MM.1S (cell line): ENCODE data around the gene CELF2.

Experiments
- DNase-seq: peaks from one replicate; pipeline ENCODE4 v3.0.0-alpha.2; 2015
- H2AFZ ChIP-seq: fragments of 300-600 bp; sonication (generic); 2 replicates; pipeline ENCODE4 v1.6.0; 2016; ENCODE audit warnings: antibody characterized with exemption, low read length
- H3F3A ChIP-seq: fragments of 300-600 bp; sonication (generic); 2 replicates; pipeline ENCODE4 v1.6.1; 2016; ENCODE audit warnings: mild to moderate bottlenecking, antibody characterized with exemption, low read length, moderate library complexity, mixed read lengths; ENCODE audit not compliant: insufficient read depth
- H3K27ac ChIP-seq: fragments of 300-600 bp; sonication (generic); 2 replicates; pipeline ENCODE4 v1.5.1; 2016; ENCODE audit warnings: mild to moderate bottlenecking, low read length
- H3K27me3 ChIP-seq: fragments of 300-600 bp; sonication (generic); replicated peaks from 2 replicates; pipeline ENCODE4 v1.6.0; 2016; ENCODE audit warnings: low read length; ENCODE audit not compliant: insufficient read depth
- H3K36me3 ChIP-seq: fragments of 300-600 bp; sonication (generic); replicated peaks from 2 replicates; pipeline ENCODE4 v1.6.1; 2016; ENCODE audit warnings: mild to moderate bottlenecking, low read length, mixed read lengths; ENCODE audit not compliant: insufficient read depth
- H3K4me1 ChIP-seq: fragments of 300-600 bp; sonication (generic); 2 replicates; pipeline ENCODE4 v1.6.1; 2016; ENCODE audit warnings: low read length, mixed read lengths
- H3K4me2 ChIP-seq: fragments of 300-600 bp; sonication (generic); 2 replicates; pipeline ENCODE4 v1.6.0; 2016; ENCODE audit warnings: low read depth, low read length
- H3K4me3 ChIP-seq: fragments of 300-600 bp; sonication (generic); 2 replicates; pipeline ENCODE4 v1.5.1; 2016; ENCODE audit warnings: low read length, mixed read lengths
- H3K79me2 ChIP-seq: fragments of 300-600 bp; sonication (generic); 2 replicates; pipeline ENCODE4 v1.6.1; 2016; ENCODE audit warnings: mixed run types, low read length, mixed read lengths
- H3K9ac ChIP-seq: fragments of 300-600 bp; sonication (generic); 2 replicates; pipeline ENCODE4 v1.6.1; 2016; ENCODE audit warnings: low read length, mixed read lengths
- H3K9me2 ChIP-seq: fragments of 300-600 bp; sonication (generic); replicated peaks from 2 replicates; pipeline ENCODE4 v1.6.1; 2016; ENCODE audit warnings: mild to moderate bottlenecking, low read length, mixed read lengths; ENCODE audit not compliant: insufficient read depth
- H3K9me3 ChIP-seq: fragments of 300-600 bp; sonication (generic); replicated peaks from 2 replicates; pipeline ENCODE4 v1.6.1; 2016; ENCODE audit warnings: mild to moderate bottlenecking, low read length, mixed read lengths; ENCODE audit not compliant: insufficient read depth
- H4K20me1 ChIP-seq: fragments of 300-600 bp; sonication (generic); 2 replicates; pipeline ENCODE4 v1.6.1; 2016; ENCODE audit warnings: mild to moderate bottlenecking, low read length, moderate library complexity, mixed read lengths; ENCODE audit not compliant: insufficient read depth
- CTCF ChIP-seq: fragments of 300-600 bp; sonication (generic); IDR thresholded peaks from 2 replicates; pipeline ENCODE4 v1.5.1; 2016; ENCODE audit warnings: antibody characterized with exemption, low read length, mixed read lengths
- EZH2 ChIP-seq: fragments of 300-600 bp; sonication (generic); optimal IDR thresholded peaks from 2 replicates; pipeline ENCODE3; 2017; ENCODE audit warnings: low read depth, mild to moderate bottlenecking, antibody characterized with exemption, low read length, mixed read lengths
- EZH2phosphoT487 ChIP-seq: fragments of 300-600 bp; sonication (generic); IDR thresholded peaks from 2 replicates; pipeline ENCODE4 v1.6.1; 2018; ENCODE audit warnings: antibody characterized with exemption, low read length

Gene CELF2

DNA sequence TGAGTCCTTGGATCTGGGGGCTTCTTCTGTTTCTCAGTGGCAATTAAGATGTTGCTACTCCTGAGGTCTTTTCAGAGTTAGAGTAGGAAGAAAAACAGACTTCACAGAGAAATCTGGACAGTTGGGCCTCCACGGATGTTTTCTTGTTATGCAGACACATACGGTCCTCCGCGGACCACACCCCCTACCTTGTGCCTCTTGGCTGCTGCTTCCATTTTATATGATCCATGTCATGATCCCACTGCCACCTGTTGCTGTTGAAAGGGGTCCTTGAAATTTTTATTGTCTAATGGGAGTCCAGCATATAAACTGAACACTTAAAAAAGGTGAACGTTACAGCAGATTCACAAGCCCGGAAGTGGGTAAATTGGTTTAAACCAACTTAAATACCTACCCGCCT, 8.3 kb downstream of the CELF2 start:
- Histone ChIP-seq H3K79me2 (peaks cover 97% of the 10 kb centered on the region), H3K27ac (no peak overlapping the region), H2AFZ (no peak overlapping the region), H3F3A (no peaks in the 10 kb centered on the region), H3K27me3 (no peaks in the 10 kb centered on the region), H3K36me3 (no peaks in the 10 kb centered on the region), H3K9me2 (no peaks in the 10 kb centered on the region), H4K20me1 (peaks cover 9% of the 10 kb centered on the region; the same call in 1 of the 2 replicates), H3K9me3 (no peaks in the 10 kb centered on the region), H3K4me1 (peaks cover 15% of the 10 kb centered on the region), H3K4me3 (no peak overlapping the region), H3K4me2 (no peak overlapping the region), H3K9ac (no peak overlapping the region)
- no peak for TF ChIP-seq EZH2phosphoT487
- no peak for TF ChIP-seq EZH2
- no peak for TF ChIP-seq CTCF
- DNase-seq: no peak

DNA sequence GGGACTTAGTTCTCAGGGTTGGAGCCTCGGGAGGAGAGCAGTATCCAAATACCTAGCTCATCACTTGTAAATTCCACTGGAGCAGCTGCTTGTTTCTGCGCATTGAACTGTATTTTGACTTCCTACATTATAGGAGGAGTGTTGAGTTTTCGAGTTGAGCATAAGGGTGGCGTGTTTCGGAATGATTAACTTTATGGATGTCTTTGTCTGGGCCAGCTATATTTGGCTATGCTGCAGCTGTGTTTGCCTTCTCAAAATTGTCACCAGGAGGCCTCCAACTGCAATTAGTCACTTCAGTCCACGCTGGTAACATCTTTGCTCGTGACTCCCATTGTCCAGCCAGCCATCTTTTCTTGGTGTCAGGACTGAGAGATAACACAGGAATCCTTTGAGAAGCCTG, 9.1 kb downstream of the CELF2 start:
- Histone ChIP-seq H3K9me3 (no peaks in the 10 kb centered on the region), H3K4me2 (no peak overlapping the region), H3K4me3 (no peak overlapping the region), H3K9ac (no peak overlapping the region), H3F3A (no peaks in the 10 kb centered on the region), H2AFZ (no peak overlapping the region), H3K79me2 (peaks cover 97% of the 10 kb centered on the region), H3K9me2 (no peaks in the 10 kb centered on the region), H3K36me3 (no peaks in the 10 kb centered on the region), H3K27ac (no peak overlapping the region), H3K4me1 (peaks cover 15% of the 10 kb centered on the region), H3K27me3 (no peaks in the 10 kb centered on the region), H4K20me1 (peaks cover 4% of the 10 kb centered on the region; the same call in 1 of the 2 replicates)
- no peak for TF ChIP-seq EZH2phosphoT487
- TF ChIP-seq EZH2: no peak
- TF ChIP-seq CTCF: no peak
- DNase-seq: no peak

- no peaks in the 10 kb centered on the region for H3K9me2 ChIP-seq
- no peaks in the 10 kb centered on the region for H3F3A ChIP-seq
- H3K79me2 ChIP-seq: peaks cover 100% of the 10 kb centered on the region
- no peak overlapping the region for H2AFZ ChIP-seq
- 0 out of 2 replicates have a peak overlapping the region, but pooled peaks have one; percentile 15 for H3K4me2 ChIP-seq
- no peak for DNase-seq
- H3K36me3 ChIP-seq: no peaks in the 10 kb centered on the region
- H4K20me1 ChIP-seq: no peaks in the 10 kb centered on the region
- peaks cover 19% of the 10 kb centered on the region for H3K4me1 ChIP-seq
- no peaks in the 10 kb centered on the region for H3K27me3 ChIP-seq
- no peak overlapping the region for H3K27ac ChIP-seq
- TF ChIP-seq CTCF (no peak), EZH2 (no peak), EZH2phosphoT487 (no peak)
- H3K9ac ChIP-seq: no peak overlapping the region
- H3K9me3 ChIP-seq: no peaks in the 10 kb centered on the region
- H3K4me3 ChIP-seq: no peak overlapping the region
Measured at GRCh38 chr10:11034762-11035161, 17.1 kb downstream of the CELF2 start.
